OCI-LY1 (cell line): ENCODE data around the gene TSPAN8.

ENCODE experiments used
- H2AFZ ChIP-seq: fragments of 200-600 bp; sonication (generic), shearing (Covaris generic); 2 replicates; pipeline ENCODE4 v1.6.0; 2014; ENCODE audit warnings: antibody characterized with exemption, mild to moderate bottlenecking, low read length
- H3F3A ChIP-seq: fragments of 200-600 bp; sonication (generic), shearing (Covaris generic); 2 replicates; pipeline ENCODE4 v1.6.0; 2014; ENCODE audit warnings: mild to moderate bottlenecking, antibody characterized with exemption, low read length, moderate library complexity; ENCODE audit not compliant: insufficient read depth
- H3K27ac ChIP-seq: fragments of 200-600 bp; sonication (generic); 2 replicates; pipeline ENCODE4 v1.5.1; 2014; ENCODE audit warnings: low read length, mixed run types, mild to moderate bottlenecking, low read depth; ENCODE audit not compliant: poor library complexity, severe bottlenecking
- H3K27me3 ChIP-seq: fragments of 200-600 bp; sonication (generic); 2 replicates; pipeline ENCODE4 v1.6.0; 2014; ENCODE audit warnings: antibody characterized with exemption, mild to moderate bottlenecking, low read length, moderate library complexity; ENCODE audit not compliant: insufficient read depth
- H3K36me3 ChIP-seq: fragments of 200-600 bp; sonication (generic); 2 replicates; pipeline ENCODE4 v1.6.1; 2014; ENCODE audit warnings: mild to moderate bottlenecking, antibody characterized with exemption, low read length, moderate library complexity, mixed read lengths; ENCODE audit not compliant: insufficient read depth
- H3K4me1 ChIP-seq: fragments of 200-600 bp; sonication (generic); 2 replicates; pipeline ENCODE4 v1.5.1; 2014; ENCODE audit warnings: mild to moderate bottlenecking, low read length, moderate library complexity; ENCODE audit not compliant: insufficient read depth, severe bottlenecking
- H3K4me2 ChIP-seq: fragments of 200-600 bp; sonication (generic), shearing (Covaris generic); 2 replicates; pipeline ENCODE4 v1.6.1; 2014; ENCODE audit warnings: low read length
- H3K4me3 ChIP-seq: fragments of 200-600 bp; sonication (generic); 2 replicates; pipeline ENCODE4 v1.5.1; 2014; ENCODE audit warnings: low read length, low read depth, mild to moderate bottlenecking, mixed read lengths; ENCODE audit not compliant: poor library complexity, severe bottlenecking
- H3K79me2 ChIP-seq: fragments of 200-600 bp; shearing (Covaris generic); 2 replicates; pipeline ENCODE4 v1.6.1; 2016; ENCODE audit warnings: mixed run types, low read length, mixed read lengths; ENCODE audit not compliant: insufficient read depth
- H3K9ac ChIP-seq: fragments of 200-600 bp; sonication (generic), shearing (Covaris generic); 2 replicates; pipeline ENCODE4 v1.6.1; 2014; ENCODE audit warnings: mild to moderate bottlenecking, low read length, mixed read lengths
- H3K9me2 ChIP-seq: fragments of 200-600 bp; sonication (generic), shearing (Covaris generic); 2 replicates; pipeline ENCODE4 v1.6.1; 2014; ENCODE audit warnings: low read depth, mild to moderate bottlenecking, low read length, mixed read lengths
- H3K9me3 ChIP-seq: fragments of 200-600 bp; shearing (Covaris generic); 2 replicates; pipeline ENCODE4 v1.6.1; 2014; ENCODE audit warnings: low read length, mixed read lengths
- H4K20me1 ChIP-seq: fragments of 200-600 bp; sonication (generic), shearing (Covaris generic); 2 replicates; pipeline ENCODE4 v1.6.0; 2016; ENCODE audit warnings: mild to moderate bottlenecking, low read length; ENCODE audit not compliant: insufficient read depth
- CTCF ChIP-seq: fragments of 200-600 bp; sonication (generic), shearing (Covaris generic); IDR thresholded peaks from 2 replicates; pipeline ENCODE4 v1.5.1; 2017; ENCODE audit warnings: mild to moderate bottlenecking, antibody characterized with exemption, low read length, moderate library complexity, mixed read lengths
- EZH2 ChIP-seq: fragments of 200-600 bp; sonication (generic), shearing (Covaris generic); IDR thresholded peaks from 2 replicates; pipeline ENCODE4 v1.8.0; 2017; ENCODE audit warnings: borderline replicate concordance, mixed run types, mild to moderate bottlenecking, antibody characterized with exemption, low read length, moderate library complexity, mixed read lengths

The TSPAN8 gene

GRCh38 chr12:71187379-71187778 lies 29.6 kb upstream of the TSPAN8 start:
- H3K9me2 ChIP-seq = no peaks in the 10 kb centered on the region
- H3K9me3 ChIP-seq = no peaks in the 10 kb centered on the region
- H3K27ac ChIP-seq = no peak overlapping the region
- H3K79me2 ChIP-seq = no peaks in the 10 kb centered on the region
- H3K4me2 ChIP-seq = no peak overlapping the region
- no peak overlapping the region for H3K4me3 ChIP-seq
- no peak overlapping the region for H3K9ac ChIP-seq
- H4K20me1 ChIP-seq = no peaks in the 10 kb centered on the region
- H3F3A ChIP-seq = no peaks in the 10 kb centered on the region
- H3K36me3 ChIP-seq = no peaks in the 10 kb centered on the region
- TF ChIP-seq CTCF (no peak), EZH2 (no peak)
- H3K4me1 ChIP-seq = no peaks in the 10 kb centered on the region
- H3K27me3 ChIP-seq = no peaks in the 10 kb centered on the region
- H2AFZ ChIP-seq = no peak overlapping the region

GRCh38 chr12:71186571-71187288 lies 28.9 kb upstream of the TSPAN8 start:
- H3K4me3 ChIP-seq = no peak overlapping the region
- no peaks in the 10 kb centered on the region for H3F3A ChIP-seq
- H4K20me1 ChIP-seq = no peaks in the 10 kb centered on the region
- no peaks in the 10 kb centered on the region for H3K9me2 ChIP-seq
- H3K9ac ChIP-seq = no peak overlapping the region
- H3K4me2 ChIP-seq = no peak overlapping the region
- no peaks in the 10 kb centered on the region for H3K9me3 ChIP-seq
- no peak overlapping the region for H2AFZ ChIP-seq
- no peaks in the 10 kb centered on the region for H3K36me3 ChIP-seq
- no peaks in the 10 kb centered on the region for H3K79me2 ChIP-seq
- no peaks in the 10 kb centered on the region for H3K4me1 ChIP-seq
- H3K27ac ChIP-seq = no peak overlapping the region
- no peaks in the 10 kb centered on the region for H3K27me3 ChIP-seq
- TF ChIP-seq EZH2 (no peak), CTCF (no peak)

- Histone ChIP-seq H3K36me3 (no peaks in the 10 kb centered on the region), H3K27ac (no peak overlapping the region)
These were observed 26.0 kb upstream of the TSPAN8 start for GRCh38 chr12:71183846-71184245.

More at GRCh38 chr12:71183846-71184245, 26.0 kb upstream of the TSPAN8 start:
- no peaks in the 10 kb centered on the region for H3K27me3 ChIP-seq
- no peak overlapping the region for H2AFZ ChIP-seq
- no peaks in the 10 kb centered on the region for H3K9me3 ChIP-seq
- H3K4me2 ChIP-seq = no peak overlapping the region
- H3K9ac ChIP-seq = no peak overlapping the region
- H3K4me3 ChIP-seq = no peak overlapping the region
- H3K9me2 ChIP-seq = no peaks in the 10 kb centered on the region
- TF ChIP-seq EZH2 = no peak
- no peak for TF ChIP-seq CTCF
- H3K4me1 ChIP-seq = no peaks in the 10 kb centered on the region
- H4K20me1 ChIP-seq = no peaks in the 10 kb centered on the region
- H3K79me2 ChIP-seq = no peaks in the 10 kb centered on the region
- H3F3A ChIP-seq = no peaks in the 10 kb centered on the region
